ENCODE data around the gene INAFM2. TPM values are rescaled to one million over a fixed set of nuclear protein-coding genes. Genes with fewer than 3 reads are reported as not detected.
A peak's percentile ranks its signal among the peaks of the same experiment; 100 is the strongest.

The INAFM2 gene
- total RNA-seq, 3 donors from 2014 or later: 15.6 to 120 (median 21.1) TPM

DNA sequence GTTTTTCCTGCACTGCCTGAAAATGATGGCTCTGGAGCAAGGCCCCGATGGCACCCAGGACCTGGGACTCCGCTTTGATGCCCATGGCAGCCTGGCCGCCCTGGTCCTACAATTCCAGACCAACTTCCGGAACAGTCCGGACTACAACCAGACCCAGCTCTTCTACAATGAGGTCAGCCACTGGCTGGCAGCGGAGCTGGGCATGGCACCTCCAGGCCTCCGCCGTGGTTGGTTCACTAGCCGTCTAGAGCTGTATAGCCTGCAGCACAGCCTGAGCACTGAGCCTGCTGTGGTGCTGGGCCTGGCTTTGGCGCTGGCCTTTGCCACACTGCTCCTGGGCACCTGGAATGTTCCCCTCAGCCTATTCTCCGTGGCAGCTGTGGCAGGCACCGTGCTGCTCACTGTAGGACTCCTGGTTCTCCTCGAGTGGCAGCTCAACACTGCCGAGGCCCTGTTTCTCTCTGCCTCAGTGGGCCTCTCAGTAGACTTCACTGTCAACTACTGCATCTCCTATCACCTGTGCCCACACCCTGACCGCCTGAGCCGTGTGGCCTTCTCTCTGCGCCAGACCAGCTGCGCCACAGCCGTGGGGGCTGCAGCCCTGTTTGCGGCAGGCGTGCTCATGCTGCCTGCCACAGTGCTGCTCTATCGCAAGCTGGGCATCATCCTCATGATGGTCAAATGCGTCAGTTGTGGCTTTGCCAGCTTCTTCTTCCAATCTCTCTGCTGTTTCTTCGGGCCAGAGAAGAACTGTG is 45.4 kb downstream of the INAFM2 start:
- TF ChIP-seq, protein P1, sequence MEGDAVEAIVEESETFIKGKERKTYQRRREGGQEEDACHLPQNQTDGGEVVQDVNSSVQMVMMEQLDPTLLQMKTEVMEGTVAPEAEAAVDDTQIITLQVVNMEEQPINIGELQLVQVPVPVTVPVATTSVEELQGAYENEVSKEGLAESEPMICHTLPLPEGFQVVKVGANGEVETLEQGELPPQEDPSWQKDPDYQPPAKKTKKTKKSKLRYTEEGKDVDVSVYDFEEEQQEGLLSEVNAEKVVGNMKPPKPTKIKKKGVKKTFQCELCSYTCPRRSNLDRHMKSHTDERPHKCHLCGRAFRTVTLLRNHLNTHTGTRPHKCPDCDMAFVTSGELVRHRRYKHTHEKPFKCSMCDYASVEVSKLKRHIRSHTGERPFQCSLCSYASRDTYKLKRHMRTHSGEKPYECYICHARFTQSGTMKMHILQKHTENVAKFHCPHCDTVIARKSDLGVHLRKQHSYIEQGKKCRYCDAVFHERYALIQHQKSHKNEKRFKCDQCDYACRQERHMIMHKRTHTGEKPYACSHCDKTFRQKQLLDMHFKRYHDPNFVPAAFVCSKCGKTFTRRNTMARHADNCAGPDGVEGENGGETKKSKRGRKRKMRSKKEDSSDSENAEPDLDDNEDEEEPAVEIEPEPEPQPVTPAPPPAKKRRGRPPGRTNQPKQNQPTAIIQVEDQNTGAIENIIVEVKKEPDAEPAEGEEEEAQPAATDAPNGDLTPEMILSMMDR (IDR thresholded peaks at IDR 0.05): no peak
- H3K4me1 ChIP-seq (ENCODE audit: low read depth): peaks cover 19% of the 10 kb centered on the region
- H3K9me3 ChIP-seq: no peaks in the 10 kb centered on the region
- ATAC-seq: no peak
- no peaks in the 10 kb centered on the region for H3K36me3 ChIP-seq (ENCODE audit: low read depth)
- peak in 2 of 3 donors; percentile 40 to 56 for DNase-seq
- intact Hi-C loops (cut with DNase I, micrococcal nuclease): no loop called here
- no peak overlapping the region for H3K4me3 ChIP-seq

DNA sequence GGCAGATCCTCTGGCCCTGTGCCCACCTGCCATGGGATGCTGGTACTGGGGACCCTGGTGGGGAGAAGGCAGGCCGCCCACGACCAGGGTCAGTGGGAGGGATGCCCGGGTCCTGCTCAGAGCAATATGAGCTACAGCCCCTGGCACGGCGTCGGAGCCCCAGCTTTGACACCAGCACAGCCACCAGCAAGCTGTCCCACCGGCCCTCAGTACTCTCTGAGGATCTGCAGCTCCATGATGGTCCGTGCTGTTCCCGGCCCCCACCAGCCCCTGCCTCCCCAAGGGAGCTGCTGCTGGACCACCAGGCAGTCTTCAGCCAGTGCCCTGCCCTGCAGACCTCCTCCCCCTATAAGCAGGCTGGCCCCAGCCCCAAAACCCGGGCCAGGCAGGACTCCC is 46.0 kb downstream of the INAFM2 start:
- DNase-seq (peak in 1 of 3 donors; percentile 40), ATAC-seq (no peak)
- Histone ChIP-seq H3K4me3 (no peak overlapping the region), H3K36me3 (ENCODE audit: low read depth) (no peaks in the 10 kb centered on the region), H3K9me3 (no peaks in the 10 kb centered on the region), H3K4me1 (ENCODE audit: low read depth) (peaks cover 15% of the 10 kb centered on the region)
- TF ChIP-seq, protein P1 (IDR thresholded peaks at IDR 0.05): no peak
- intact Hi-C loops (cut with DNase I, micrococcal nuclease): no loop called here

DNA sequence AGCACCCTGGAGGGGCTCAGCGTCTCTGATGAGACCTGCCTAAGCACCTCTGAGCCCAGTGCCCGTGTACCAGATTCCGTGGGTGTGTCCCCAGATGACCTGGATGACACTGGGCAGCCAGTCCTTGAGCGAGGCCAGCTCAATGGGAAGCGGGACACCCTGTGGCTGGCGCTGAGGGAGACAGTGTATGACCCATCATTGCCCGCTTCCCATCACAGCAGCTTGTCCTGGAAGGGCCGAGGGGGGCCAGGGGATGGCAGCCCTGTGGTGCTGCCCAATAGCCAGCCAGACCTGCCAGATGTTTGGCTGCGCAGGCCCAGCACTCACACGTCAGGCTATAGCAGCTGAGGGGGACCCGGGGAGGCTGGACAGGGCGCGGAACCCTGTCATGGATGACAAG is 46.5 kb downstream of the INAFM2 start:
- H3K9me3 ChIP-seq: no peaks in the 10 kb centered on the region
- TF ChIP-seq, protein P1 (IDR thresholded peaks at IDR 0.05): no peak
- intact Hi-C loops (cut with DNase I, micrococcal nuclease): loop anchor here in 1 of 2 donors (5.0 kb wide), 1 partner anchor 57 kb away; no protein-coding TSS in a partner anchor

DNA sequence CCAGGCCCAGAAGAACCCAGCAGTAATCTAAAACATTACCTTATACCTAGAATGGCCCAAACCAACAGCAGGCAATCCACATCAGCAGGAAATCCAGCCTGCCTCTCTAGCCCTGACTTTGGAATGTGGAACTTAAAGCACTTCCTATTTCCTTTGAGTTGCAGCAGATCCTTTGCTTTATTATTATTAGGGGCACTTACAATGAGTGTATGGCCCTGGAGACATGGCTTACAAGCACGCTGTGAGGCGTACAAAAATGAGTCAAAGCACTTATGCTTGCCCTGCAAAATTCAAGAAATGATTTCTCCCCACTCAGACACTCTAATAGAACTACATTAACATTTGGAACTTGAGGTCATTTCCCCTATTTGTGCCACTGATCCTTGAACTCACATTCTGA is 49.5 kb downstream of the INAFM2 start:
- TF ChIP-seq, protein P1 (IDR thresholded peaks at IDR 0.05): no peak
- DNase-seq (no peak), ATAC-seq (no peak)
- no peaks in the 10 kb centered on the region for H3K9me3 ChIP-seq
- no peak overlapping the region for H3K4me3 ChIP-seq
- no peaks in the 10 kb centered on the region for H3K36me3 ChIP-seq (ENCODE audit: low read depth)
- intact Hi-C loops (cut with DNase I, micrococcal nuclease): loop anchor here in 1 of 2 donors (5.0 kb wide), 1 partner anchor 54 kb away; no protein-coding TSS in a partner anchor
- peaks cover 4% of the 10 kb centered on the region for H3K4me1 ChIP-seq (ENCODE audit: low read depth)

More for the DNA sequence above, 46.5 kb downstream of the INAFM2 start:
- no peak for DNase-seq
- H3K36me3 ChIP-seq (ENCODE audit: low read depth): no peaks in the 10 kb centered on the region
- peaks cover 15% of the 10 kb centered on the region for H3K4me1 ChIP-seq (ENCODE audit: low read depth)
- ATAC-seq: no peak
- no peak overlapping the region for H3K4me3 ChIP-seq

Other genes starting within 250 kb of the INAFM2 start
- gene BMF, start 214.8 kb upstream of the INAFM2 start, total RNA-seq: 10 to 100 TPM; 12.6 to 32.1 (median 28.7) TPM
- gene BUB1B, start 162.6 kb upstream of the INAFM2 start, total RNA-seq: 10 to 100 TPM in 1 of 3 donors, 1 to 10 TPM in 2; 5.0 to 13.6 (median 5.1) TPM
- 1 to 10 TPM in 2 of 3 donors, under 1 TPM in 1; 0.98 to 3.1 (median 2.7) TPM for gene PAK6, start 84.6 kb upstream of the INAFM2 start, total RNA-seq
- gene ANKRD63, start 40.6 kb upstream of the INAFM2 start, total RNA-seq: under 1 TPM in 1 of 3 donors, not detected in 2; 0.25 TPM
- 10 to 100 TPM in 2 of 3 donors, 1 to 10 TPM in 1; 9.9 to 21.8 (median 17.4) TPM for gene PLCB2, start 15.8 kb upstream of the INAFM2 start, total RNA-seq
- 100 to 1,000 TPM in 1 of 3 donors, 10 to 100 TPM in 2; 34.9 to 204 (median 37.2) TPM for gene CCDC9B, start 17.2 kb downstream of the INAFM2 start, total RNA-seq
- 1,000 to 10,000 TPM in 2 of 3 donors, 100 to 1,000 TPM in 1; 932 to 1,439 (median 1,228) TPM for gene PHGR1, start 27.3 kb downstream of the INAFM2 start, total RNA-seq
- 10 to 100 TPM in 2 of 3 donors, 1 to 10 TPM in 1; 5.1 to 23.4 (median 16.1) TPM for gene DISP2, start 34.5 kb downstream of the INAFM2 start, total RNA-seq
- gene KNSTRN, start 59.0 kb downstream of the INAFM2 start, total RNA-seq: 10 to 100 TPM in 2 of 3 donors, 1 to 10 TPM in 1; 9.4 to 16.4 (median 10.5) TPM
- gene IVD, start 82.1 kb downstream of the INAFM2 start, total RNA-seq: 10 to 100 TPM; 65.8 to 88.3 (median 74.8) TPM
- 10 to 100 TPM; 26.9 to 32.2 (median 31.1) TPM for gene BAHD1, start 117.3 kb downstream of the INAFM2 start, total RNA-seq
- gene CHST14, start 147.3 kb downstream of the INAFM2 start, total RNA-seq: 10 to 100 TPM in 1 of 3 donors, 1 to 10 TPM in 2; 3.5 to 10.5 (median 4.8) TPM
- 10 to 100 TPM; 32.6 to 35.0 (median 32.8) TPM for gene CCDC32, start 241.3 kb downstream of the INAFM2 start, total RNA-seq
- gene RPUSD2, start 245.6 kb downstream of the INAFM2 start, total RNA-seq: 10 to 100 TPM in 1 of 3 donors, 1 to 10 TPM in 2; 9.4 to 10.9 (median 9.4) TPM

Data from mucosa of descending colon (tissue), 3 donors.